PC-3 (cell line): ENCODE results near the gene KIAA1217.

Experiments used
- EZH2 ChIP-seq: fragments of 300-600 bp; sonication (generic); IDR thresholded peaks from one replicate; pipeline ENCODE4 v1.6.1; 2017; ENCODE audit warnings: antibody characterized with exemption, mild to moderate bottlenecking, low read length; ENCODE audit not compliant: unreplicated experiment
- EZH2phosphoT487 ChIP-seq: fragments of 300-600 bp; sonication (generic); IDR thresholded peaks from 2 replicates; pipeline ENCODE4 v1.6.1; 2018; ENCODE audit warnings: mild to moderate bottlenecking, antibody characterized with exemption, low read length, borderline replicate concordance
- TF ChIP-seq, protein P1 (sequence below): fragments of 300-600 bp; sonication (generic); conservative IDR thresholded peaks from 2 replicates; pipeline ENCODE4 v1.5.1; 2017; ENCODE audit warnings: antibody characterized with exemption, low read depth, mild to moderate bottlenecking, low read length

DNA sequence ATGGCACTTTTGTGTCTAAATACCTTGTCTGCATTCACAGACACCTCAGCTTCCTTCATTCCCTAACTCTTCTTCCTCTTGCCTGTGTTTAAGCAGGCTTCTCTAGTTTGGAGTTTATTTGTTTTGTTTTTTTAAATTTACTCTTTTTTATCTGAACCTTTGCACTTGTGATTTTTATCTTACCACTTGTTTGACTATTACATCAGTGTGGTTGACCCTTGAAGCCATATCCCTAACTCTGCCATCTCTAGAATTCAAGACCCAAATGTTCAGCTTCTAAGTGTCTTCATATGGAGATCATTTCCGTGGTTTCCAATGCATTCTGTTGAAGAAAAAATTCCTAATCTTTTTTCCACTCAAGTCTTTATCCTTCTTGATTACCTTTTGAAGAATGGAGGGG is 233.3 kb downstream of the KIAA1217 start:
- TF ChIP-seq, protein P1, sequence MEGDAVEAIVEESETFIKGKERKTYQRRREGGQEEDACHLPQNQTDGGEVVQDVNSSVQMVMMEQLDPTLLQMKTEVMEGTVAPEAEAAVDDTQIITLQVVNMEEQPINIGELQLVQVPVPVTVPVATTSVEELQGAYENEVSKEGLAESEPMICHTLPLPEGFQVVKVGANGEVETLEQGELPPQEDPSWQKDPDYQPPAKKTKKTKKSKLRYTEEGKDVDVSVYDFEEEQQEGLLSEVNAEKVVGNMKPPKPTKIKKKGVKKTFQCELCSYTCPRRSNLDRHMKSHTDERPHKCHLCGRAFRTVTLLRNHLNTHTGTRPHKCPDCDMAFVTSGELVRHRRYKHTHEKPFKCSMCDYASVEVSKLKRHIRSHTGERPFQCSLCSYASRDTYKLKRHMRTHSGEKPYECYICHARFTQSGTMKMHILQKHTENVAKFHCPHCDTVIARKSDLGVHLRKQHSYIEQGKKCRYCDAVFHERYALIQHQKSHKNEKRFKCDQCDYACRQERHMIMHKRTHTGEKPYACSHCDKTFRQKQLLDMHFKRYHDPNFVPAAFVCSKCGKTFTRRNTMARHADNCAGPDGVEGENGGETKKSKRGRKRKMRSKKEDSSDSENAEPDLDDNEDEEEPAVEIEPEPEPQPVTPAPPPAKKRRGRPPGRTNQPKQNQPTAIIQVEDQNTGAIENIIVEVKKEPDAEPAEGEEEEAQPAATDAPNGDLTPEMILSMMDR = no peak
- no peak for TF ChIP-seq EZH2
- no peak for TF ChIP-seq EZH2phosphoT487
